Vagina (tissue), 2 donors: ENCODE data around the gene MIPEP. TPM values are rescaled to one million over a fixed set of nuclear protein-coding genes. Genes with fewer than 3 reads are reported as not detected.

Source experiments
- DNase-seq, 2 donors: peaks; one replicate each; pipeline ENCODE4 v3.0.0-alpha.2; 2017; ENCODE audit errors: extremely low spot score in 2 of 2
- H3K27ac ChIP-seq: fragments of 200-600 bp; sonication (generic); one replicate; pipeline ENCODE4 v1.5.1; 2019
- H3K27me3 ChIP-seq: fragments of 200-600 bp; sonication (generic); one replicate; pipeline ENCODE4 v1.5.1; 2019
- H3K36me3 ChIP-seq, 2 donors: fragments of 200-600 bp; sonication (generic); one replicate each; pipeline ENCODE4 v1.5.1; 2017 to 2019
- H3K4me1 ChIP-seq: fragments of 200-600 bp; sonication (generic); one replicate; pipeline ENCODE4 v1.5.1; 2019
- H3K4me3 ChIP-seq, 2 donors: fragments of 200-600 bp; sonication (generic); 1 replicate in 1 of 2; 2 replicates in 1 of 2; pipeline ENCODE4 v1.5.1; 2016 to 2019
- H3K9me3 ChIP-seq: fragments of 200-600 bp; sonication (generic); one replicate; pipeline ENCODE4 v1.5.1; 2019
- CTCF ChIP-seq, 3 experiments: fragments of 450-650 bp in 2 of 3; fragments of 200-600 bp in 1 of 3; sonication (generic) in 1 of 3; IDR thresholded peaks; one replicate each; pipeline ENCODE4 v1.5.1; 2017 to 2019; ENCODE audit warnings: antibody characterized with exemption in 3 of 3, mild to moderate bottlenecking in 2 of 3, moderate library complexity in 2 of 3
- POLR2A ChIP-seq, 2 donors: fragments of 450-650 bp; IDR thresholded peaks; one replicate each; pipeline ENCODE4 v1.6.1; 2017; ENCODE audit warnings: antibody characterized with exemption in 2 of 2, mild to moderate bottlenecking in 2 of 2, moderate library complexity in 2 of 2
- POLR2AphosphoS5 ChIP-seq, 2 donors: sonication (generic); formaldehyde crosslinking; IDR thresholded peaks; one replicate each; pipeline ENCODE4 v1.9.0; 2017; ENCODE audit warnings: antibody characterized with exemption in 2 of 2, mild to moderate bottlenecking in 2 of 2, low read depth in 1 of 2; ENCODE audit not compliant: insufficient read depth in 1 of 2
- intact Hi-C: fragments of 100-400 bp; cut with DNase I; formaldehyde crosslinking; loops from one replicate; pipeline ENCODE4 v1.15.1; 2023
- total RNA-seq: library from RNA; depleted of rRNA; stranded (reverse); fragments of >200 nt; gene quantifications from one replicate; pipeline ENCODE4 v1.2.3, GENCODE V29; 2016

The MIPEP gene
- total RNA-seq, 1 donor from 2014 or later: 13.3 TPM

DNA sequence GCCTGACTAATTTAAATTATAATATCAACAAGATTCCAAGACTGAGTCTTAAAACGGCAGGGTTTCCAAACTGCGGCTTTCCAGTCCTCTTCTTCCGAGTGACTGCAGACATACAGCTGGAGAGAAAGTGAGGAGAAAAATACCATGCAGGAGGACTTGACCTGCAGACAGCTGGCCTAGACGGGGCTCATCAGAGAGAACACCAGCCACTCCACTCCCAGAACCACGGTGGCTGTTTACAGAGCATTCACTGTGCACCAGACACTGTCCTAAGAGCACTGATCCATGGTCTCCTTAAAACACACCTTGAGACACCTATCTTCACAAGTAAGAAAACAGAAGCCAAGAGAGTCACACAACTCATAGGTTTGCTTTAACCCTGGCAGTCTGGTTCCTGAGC is 152.7 kb downstream of the MIPEP start:
- no peak overlapping the region for H3K4me3 ChIP-seq
- no peak for DNase-seq
- no peaks in the 10 kb centered on the region for H3K36me3 ChIP-seq
- H3K27ac ChIP-seq: no peak overlapping the region
- H3K27me3 ChIP-seq: no peaks in the 10 kb centered on the region
- intact Hi-C loops: no loop called here
- peaks cover 7% of the 10 kb centered on the region for H3K4me1 ChIP-seq
- TF ChIP-seq POLR2A (IDR thresholded peaks at IDR 0.05) (no peak), POLR2AphosphoS5 (IDR thresholded peaks at IDR 0.05; ENCODE audit: insufficient read depth in 1 of 2, low read depth in 1 of 2) (no peak), CTCF (IDR thresholded peaks at IDR 0.05) (no peak)
- H3K9me3 ChIP-seq: no peaks in the 10 kb centered on the region

- Histone ChIP-seq H3K36me3 (no peaks in the 10 kb centered on the region), H3K4me3 (no peak overlapping the region), H3K27me3 (no peaks in the 10 kb centered on the region), H3K4me1 (peaks cover 7% of the 10 kb centered on the region), H3K9me3 (no peaks in the 10 kb centered on the region), H3K27ac (no peak overlapping the region)
- TF ChIP-seq POLR2AphosphoS5 (IDR thresholded peaks at IDR 0.05; ENCODE audit: insufficient read depth in 1 of 2, low read depth in 1 of 2) (no peak), CTCF (IDR thresholded peaks at IDR 0.05) (no peak), POLR2A (IDR thresholded peaks at IDR 0.05) (no peak)
- no peak for DNase-seq
- intact Hi-C loops: no loop called here
Observed at GRCh38 chr13:23735329-23735728, 153.9 kb downstream of the MIPEP start.

DNA sequence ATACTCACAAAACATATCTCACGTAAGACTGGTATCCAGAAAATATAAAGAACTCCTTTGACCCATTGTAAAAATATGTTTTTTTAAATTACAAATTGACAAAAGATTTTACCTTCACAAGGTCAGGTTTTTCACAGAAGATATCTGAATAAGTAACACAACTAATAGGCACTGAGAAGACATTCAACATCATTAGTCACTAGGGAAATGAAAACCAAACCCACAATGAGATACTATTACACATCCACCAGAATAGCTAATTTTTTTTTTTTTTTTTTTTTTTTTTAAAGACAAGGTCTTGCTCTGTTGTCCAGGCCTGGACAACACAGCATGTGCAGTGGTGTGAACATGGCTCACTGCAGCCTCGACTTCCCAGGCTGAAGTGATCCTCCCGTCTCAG is 157.5 kb downstream of the MIPEP start:
- H3K9me3 ChIP-seq: no peaks in the 10 kb centered on the region
- no peaks in the 10 kb centered on the region for H3K4me1 ChIP-seq
- no peaks in the 10 kb centered on the region for H3K36me3 ChIP-seq
- no peaks in the 10 kb centered on the region for H3K27me3 ChIP-seq
- DNase-seq: no peak
- intact Hi-C loops: no loop called here
- H3K4me3 ChIP-seq: no peak overlapping the region
- H3K27ac ChIP-seq: no peak overlapping the region
- TF ChIP-seq POLR2AphosphoS5 (IDR thresholded peaks at IDR 0.05; ENCODE audit: insufficient read depth in 1 of 2, low read depth in 1 of 2) (no peak), CTCF (IDR thresholded peaks at IDR 0.05) (no peak), POLR2A (IDR thresholded peaks at IDR 0.05) (no peak)

DNA sequence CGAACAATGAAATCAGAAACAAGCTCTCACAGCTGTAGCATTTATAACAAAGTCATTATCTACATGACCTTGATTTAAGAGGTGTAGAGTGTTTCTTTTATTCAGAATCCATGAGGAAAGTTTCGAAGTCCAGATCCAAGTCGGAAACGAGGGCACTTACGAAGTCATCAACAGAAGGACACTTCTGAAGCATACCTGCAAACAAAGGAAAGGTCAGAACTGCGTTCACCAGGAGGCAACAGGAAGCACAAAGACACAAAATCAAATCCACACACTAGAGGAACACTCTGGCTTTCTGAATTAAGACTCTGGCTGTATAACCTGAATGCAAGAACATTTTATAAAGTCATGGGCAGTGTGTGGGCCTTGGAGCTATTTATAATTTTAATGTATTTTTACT is 158.9 kb downstream of the MIPEP start:
- TF ChIP-seq CTCF (IDR thresholded peaks at IDR 0.05): no peak
- TF ChIP-seq POLR2A (IDR thresholded peaks at IDR 0.05): no peak
- no peak for TF ChIP-seq POLR2AphosphoS5 (IDR thresholded peaks at IDR 0.05; ENCODE audit: insufficient read depth in 1 of 2, low read depth in 1 of 2)
- H3K27ac ChIP-seq: no peak overlapping the region
- H3K9me3 ChIP-seq: no peaks in the 10 kb centered on the region
- H3K27me3 ChIP-seq: no peaks in the 10 kb centered on the region
- no peaks in the 10 kb centered on the region for H3K36me3 ChIP-seq
- intact Hi-C loops: no loop called here
- no peak overlapping the region for H3K4me3 ChIP-seq
- no peaks in the 10 kb centered on the region for H3K4me1 ChIP-seq
- DNase-seq: no peak

DNA sequence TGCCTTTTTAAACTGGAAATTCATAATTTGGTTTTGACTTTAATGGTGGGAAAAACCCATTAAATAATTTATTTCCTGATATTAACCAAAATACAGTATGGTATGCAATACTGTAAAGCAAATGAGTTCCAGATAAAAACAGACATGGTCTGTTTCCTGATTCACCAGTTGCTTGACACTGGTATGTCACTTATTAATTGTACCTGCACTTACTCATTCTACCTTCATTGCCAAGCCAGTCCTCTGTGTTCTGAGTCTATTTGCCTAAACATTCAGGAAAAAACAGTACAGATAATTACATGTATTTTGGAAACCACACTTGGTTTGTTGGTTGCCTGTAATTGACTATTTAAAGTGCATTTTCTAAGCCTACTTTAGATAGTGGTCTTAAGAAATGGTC is 159.7 kb downstream of the MIPEP start:
- intact Hi-C loops: no loop called here
- no peak overlapping the region for H3K27ac ChIP-seq

More for the DNA sequence above, 159.7 kb downstream of the MIPEP start:
- no peak for TF ChIP-seq POLR2AphosphoS5 (IDR thresholded peaks at IDR 0.05; ENCODE audit: insufficient read depth in 1 of 2, low read depth in 1 of 2)
- TF ChIP-seq CTCF (IDR thresholded peaks at IDR 0.05): no peak
- TF ChIP-seq POLR2A (IDR thresholded peaks at IDR 0.05): no peak
- Histone ChIP-seq H3K4me3 (no peak overlapping the region), H3K36me3 (no peaks in the 10 kb centered on the region), H3K4me1 (no peaks in the 10 kb centered on the region), H3K27me3 (no peaks in the 10 kb centered on the region), H3K9me3 (no peaks in the 10 kb centered on the region)
- DNase-seq: no peak
